Measurements from ENCODE around the gene SEMA6B.

- TF ChIP-seq TAF7 (optimal IDR thresholded peaks at IDR 0.05; ENCODE audit: borderline replicate concordance, low read depth, low read length): no peak
- no peak for TF ChIP-seq GTF2F1 (IDR thresholded peaks at IDR 0.05; ENCODE audit: borderline replicate concordance, low read depth, low read length)
- TF ChIP-seq, protein P1, sequence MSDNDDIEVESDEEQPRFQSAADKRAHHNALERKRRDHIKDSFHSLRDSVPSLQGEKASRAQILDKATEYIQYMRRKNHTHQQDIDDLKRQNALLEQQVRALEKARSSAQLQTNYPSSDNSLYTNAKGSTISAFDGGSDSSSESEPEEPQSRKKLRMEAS (IDR thresholded peaks at IDR 0.05): no peak
- TF ChIP-seq, protein P2, sequence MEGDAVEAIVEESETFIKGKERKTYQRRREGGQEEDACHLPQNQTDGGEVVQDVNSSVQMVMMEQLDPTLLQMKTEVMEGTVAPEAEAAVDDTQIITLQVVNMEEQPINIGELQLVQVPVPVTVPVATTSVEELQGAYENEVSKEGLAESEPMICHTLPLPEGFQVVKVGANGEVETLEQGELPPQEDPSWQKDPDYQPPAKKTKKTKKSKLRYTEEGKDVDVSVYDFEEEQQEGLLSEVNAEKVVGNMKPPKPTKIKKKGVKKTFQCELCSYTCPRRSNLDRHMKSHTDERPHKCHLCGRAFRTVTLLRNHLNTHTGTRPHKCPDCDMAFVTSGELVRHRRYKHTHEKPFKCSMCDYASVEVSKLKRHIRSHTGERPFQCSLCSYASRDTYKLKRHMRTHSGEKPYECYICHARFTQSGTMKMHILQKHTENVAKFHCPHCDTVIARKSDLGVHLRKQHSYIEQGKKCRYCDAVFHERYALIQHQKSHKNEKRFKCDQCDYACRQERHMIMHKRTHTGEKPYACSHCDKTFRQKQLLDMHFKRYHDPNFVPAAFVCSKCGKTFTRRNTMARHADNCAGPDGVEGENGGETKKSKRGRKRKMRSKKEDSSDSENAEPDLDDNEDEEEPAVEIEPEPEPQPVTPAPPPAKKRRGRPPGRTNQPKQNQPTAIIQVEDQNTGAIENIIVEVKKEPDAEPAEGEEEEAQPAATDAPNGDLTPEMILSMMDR (IDR thresholded peaks at IDR 0.05; ENCODE audit: control extremely low read depth in 1 of 3, insufficient read depth in 1 of 3, low read depth in 1 of 3, low read length in 3 of 3): no peak
- TF ChIP-seq EP300 (IDR thresholded peaks at IDR 0.05; ENCODE audit: borderline replicate concordance in 1 of 2, low read depth in 2 of 2, low read length in 2 of 2): no peak
- no peak for TF ChIP-seq RAD21 (IDR thresholded peaks at IDR 0.05 in 1 of 2, conservative IDR thresholded peaks at IDR 0.05 in 1 of 2; ENCODE audit: low read depth in 2 of 2, low read length in 2 of 2)
- TF ChIP-seq SAP30 (IDR thresholded peaks at IDR 0.05; ENCODE audit: insufficient read depth, insufficient replicate concordance, low read length): no peak
Measured at GRCh38 chr19:4600893-4601292, 41.4 kb upstream of the SEMA6B start.

Measured in H1 (cell line).